ENCODE results near the gene ZNF436. TPM values are rescaled to one million over a fixed set of nuclear protein-coding genes. Genes with fewer than 3 reads are reported as not detected.

Gene ZNF436
- total RNA-seq, 1 donor from 2014 or later: 10.9 TPM

DNA sequence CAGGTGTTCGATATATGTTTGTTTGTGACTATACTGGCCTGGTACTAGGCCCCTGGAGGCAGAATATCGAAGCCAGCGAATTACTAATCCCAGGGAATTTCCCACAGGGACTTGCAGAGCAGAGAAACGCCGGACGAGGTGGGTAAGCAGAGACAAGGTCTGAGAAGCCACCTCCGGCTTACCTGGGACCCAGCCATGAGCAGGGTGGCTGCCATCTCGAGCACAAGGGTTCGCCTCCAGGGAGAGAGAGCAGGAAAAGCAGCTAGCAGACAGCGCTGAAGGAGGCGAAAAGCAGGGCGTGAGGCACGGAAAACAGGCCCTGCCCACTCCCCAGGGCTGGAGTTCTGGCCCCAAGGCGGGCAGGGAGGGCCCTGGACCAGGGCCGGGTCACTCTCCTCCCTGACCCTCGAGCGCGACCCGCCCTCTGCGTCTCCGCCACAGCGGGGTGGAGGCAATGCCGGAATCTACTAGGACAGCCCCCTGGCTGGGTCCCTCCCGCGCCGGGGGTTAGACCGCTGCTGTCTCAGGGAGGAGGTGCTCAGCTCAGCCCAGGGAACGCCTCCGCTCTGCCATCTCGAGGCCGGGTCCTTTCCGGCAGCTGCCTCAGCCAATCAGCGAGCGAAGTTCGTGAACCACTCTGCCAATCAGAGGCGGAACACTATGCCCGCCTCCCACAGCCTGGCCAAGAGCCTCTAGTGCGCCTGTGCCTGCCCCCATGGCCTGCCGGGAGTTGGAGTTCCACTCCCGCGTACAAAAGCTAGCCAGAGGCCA is 1.7 kb downstream of the ZNF436 start:
- ATAC-seq: peak; percentile 96
- H3K4me1 ChIP-seq: peaks cover 37% of the 10 kb centered on the region
- TF ChIP-seq, protein P1, sequence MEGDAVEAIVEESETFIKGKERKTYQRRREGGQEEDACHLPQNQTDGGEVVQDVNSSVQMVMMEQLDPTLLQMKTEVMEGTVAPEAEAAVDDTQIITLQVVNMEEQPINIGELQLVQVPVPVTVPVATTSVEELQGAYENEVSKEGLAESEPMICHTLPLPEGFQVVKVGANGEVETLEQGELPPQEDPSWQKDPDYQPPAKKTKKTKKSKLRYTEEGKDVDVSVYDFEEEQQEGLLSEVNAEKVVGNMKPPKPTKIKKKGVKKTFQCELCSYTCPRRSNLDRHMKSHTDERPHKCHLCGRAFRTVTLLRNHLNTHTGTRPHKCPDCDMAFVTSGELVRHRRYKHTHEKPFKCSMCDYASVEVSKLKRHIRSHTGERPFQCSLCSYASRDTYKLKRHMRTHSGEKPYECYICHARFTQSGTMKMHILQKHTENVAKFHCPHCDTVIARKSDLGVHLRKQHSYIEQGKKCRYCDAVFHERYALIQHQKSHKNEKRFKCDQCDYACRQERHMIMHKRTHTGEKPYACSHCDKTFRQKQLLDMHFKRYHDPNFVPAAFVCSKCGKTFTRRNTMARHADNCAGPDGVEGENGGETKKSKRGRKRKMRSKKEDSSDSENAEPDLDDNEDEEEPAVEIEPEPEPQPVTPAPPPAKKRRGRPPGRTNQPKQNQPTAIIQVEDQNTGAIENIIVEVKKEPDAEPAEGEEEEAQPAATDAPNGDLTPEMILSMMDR (IDR thresholded peaks at IDR 0.05): peak; percentile 24

DNA sequence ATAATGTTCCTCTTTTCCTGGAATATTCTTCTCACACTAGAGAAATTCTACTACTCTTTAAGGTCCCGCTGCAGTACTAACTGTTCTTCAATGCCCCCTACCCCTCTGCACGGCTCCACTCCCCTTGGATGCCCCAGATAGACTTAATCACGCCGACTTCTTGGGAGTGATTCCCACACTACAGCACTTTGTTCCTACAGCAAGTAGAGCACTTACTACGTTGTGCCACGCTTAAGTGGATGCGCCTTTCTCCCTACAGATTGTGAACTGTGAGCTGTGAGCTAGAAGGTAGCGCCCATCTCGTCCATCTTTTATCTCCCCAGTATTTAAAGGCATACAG is 2.2 kb downstream of the ZNF436 start:
- H3K4me1 ChIP-seq: peaks cover 37% of the 10 kb centered on the region
- ATAC-seq (no peak), DNase-seq (no peak)
- intact Hi-C loops (cut with DNase I): no loop called here
- H3K4me3 ChIP-seq: peak overlapping the region; percentile 87
- H3K27me3 ChIP-seq: no peaks in the 10 kb centered on the region
- peaks cover 20% of the 10 kb centered on the region for H3K36me3 ChIP-seq
- TF ChIP-seq, protein P1 (IDR thresholded peaks at IDR 0.05): no peak
- peaks cover 18% of the 10 kb centered on the region for H3K9me3 ChIP-seq
- peak overlapping the region; percentile 97 for H3K27ac ChIP-seq

More for the DNA sequence above, 1.7 kb downstream of the ZNF436 start:
- H3K9me3 ChIP-seq: peaks cover 12% of the 10 kb centered on the region
- peak overlapping the region; percentile 97 for H3K27ac ChIP-seq
- peak; percentile 99 for DNase-seq
- H3K4me3 ChIP-seq: peak overlapping the region; percentile 87
- H3K36me3 ChIP-seq: peaks cover 15% of the 10 kb centered on the region
- H3K27me3 ChIP-seq: no peaks in the 10 kb centered on the region
- intact Hi-C loops (cut with DNase I): no loop called here

DNA sequence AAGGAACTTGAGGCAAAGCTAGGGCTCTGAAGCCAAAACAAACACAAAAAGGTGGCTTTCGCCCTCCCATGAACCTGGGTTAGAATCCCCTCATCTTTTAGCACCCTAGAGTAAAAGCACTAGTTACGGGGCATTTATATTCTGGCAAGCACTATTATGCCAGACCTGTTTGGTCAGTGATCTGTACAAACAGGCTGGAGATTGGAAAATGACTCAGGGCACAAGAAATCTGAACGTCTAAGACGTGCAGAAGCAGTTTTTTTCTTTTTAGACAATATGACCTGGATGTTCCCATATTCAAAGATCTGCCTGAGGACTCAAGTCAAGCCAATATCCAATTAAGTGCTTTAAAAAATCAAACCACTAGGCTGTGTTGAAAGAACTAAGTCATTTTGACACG is 3.0 kb downstream of the ZNF436 start:
- no peak for ATAC-seq
- Histone ChIP-seq H3K36me3 (peaks cover 27% of the 10 kb centered on the region), H3K27me3 (no peaks in the 10 kb centered on the region), H3K4me1 (peaks cover 35% of the 10 kb centered on the region), H3K9me3 (peaks cover 26% of the 10 kb centered on the region), H3K27ac (no peak overlapping the region), H3K4me3 (no peak overlapping the region)
- intact Hi-C loops (cut with DNase I): no loop called here
- TF ChIP-seq, protein P1 (IDR thresholded peaks at IDR 0.05): no peak
- no peak for DNase-seq

DNA sequence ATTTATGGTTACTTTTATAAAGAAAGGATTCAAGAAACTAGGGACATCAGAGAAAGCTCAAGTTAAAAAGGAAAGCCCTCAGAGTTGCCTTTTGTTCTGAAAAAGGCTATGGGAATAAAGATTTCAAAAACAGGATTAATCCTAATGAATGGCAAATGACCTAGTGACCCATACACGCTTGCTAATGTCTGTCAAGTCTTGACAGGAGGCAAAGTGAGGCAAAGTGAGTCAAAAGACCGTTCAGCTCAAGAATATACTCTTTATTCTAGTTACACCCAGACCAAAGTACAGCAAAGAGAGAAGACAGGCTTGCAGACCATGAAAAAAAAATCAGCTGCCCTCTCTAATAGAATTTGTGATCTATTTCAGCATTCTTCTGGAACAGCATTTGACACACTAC is 3.5 kb downstream of the ZNF436 start:
- Histone ChIP-seq H3K27ac (no peak overlapping the region), H3K36me3 (peaks cover 31% of the 10 kb centered on the region), H3K9me3 (peaks cover 31% of the 10 kb centered on the region), H3K4me1 (peaks cover 31% of the 10 kb centered on the region), H3K4me3 (no peak overlapping the region), H3K27me3 (no peaks in the 10 kb centered on the region)
- no peak for DNase-seq
- TF ChIP-seq, protein P1 (IDR thresholded peaks at IDR 0.05): no peak
- intact Hi-C loops (cut with DNase I): no loop called here
- no peak for ATAC-seq

DNA sequence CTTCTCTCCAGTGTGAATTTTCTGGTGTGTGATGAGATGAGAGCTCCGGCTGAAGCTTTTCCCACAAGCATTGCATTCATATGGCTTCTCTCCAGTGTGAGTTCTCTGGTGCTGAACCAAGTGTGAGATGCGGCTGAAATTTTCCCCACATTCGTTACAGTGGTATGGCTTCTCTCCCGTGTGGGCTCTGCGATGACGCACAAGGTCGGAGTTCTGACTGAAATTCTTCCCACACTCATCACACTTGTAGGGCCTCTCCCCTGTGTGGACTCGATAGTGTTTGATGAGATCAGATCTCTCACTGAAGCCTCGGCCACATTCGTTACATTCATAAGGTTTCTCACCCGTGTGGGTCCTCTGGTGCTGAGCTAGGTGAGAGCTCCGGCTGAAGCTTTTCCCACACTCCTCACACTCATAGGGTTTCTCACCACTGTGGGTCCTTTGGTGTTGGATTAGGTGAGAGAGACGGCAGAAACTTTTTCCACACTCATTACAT is 7.4 kb downstream of the ZNF436 start:
- ATAC-seq (no peak), DNase-seq (no peak)
- Histone ChIP-seq H3K36me3 (peaks cover 37% of the 10 kb centered on the region), H3K27me3 (no peaks in the 10 kb centered on the region), H3K27ac (no peak overlapping the region), H3K4me3 (no peak overlapping the region), H3K9me3 (peaks cover 40% of the 10 kb centered on the region), H3K4me1 (peaks cover 10% of the 10 kb centered on the region)
- TF ChIP-seq, protein P1 (IDR thresholded peaks at IDR 0.05): no peak
- intact Hi-C loops (cut with DNase I): no loop called here
